Smooth muscle cell (in vitro differentiated cells): Measurements from ENCODE around the gene NDUFAF4. TPM values are rescaled to one million over a fixed set of nuclear protein-coding genes. Genes with fewer than 3 reads are reported as not detected.

ENCODE experiments used
- polyA plus RNA-seq: library from polyadenylated mRNA; unstranded; fragments of >200 nt; fragmentation: Nextera tagmentation; extraction: Ambion mirVana; gene quantifications from 2 replicates; pipeline ENCODE4 v1.2.1, GENCODE V29; 2016
- small RNA-seq: library from RNA; depleted of rRNA; stranded (forward); fragments of <200 nt; gene quantifications from one replicate; pipeline ENCODE3, GENCODE V24; 2014
- total RNA-seq: library from RNA; depleted of rRNA; stranded (reverse); fragments of >200 nt; gene quantifications from 2 replicates; pipeline ENCODE4 v1.2.3, GENCODE V29; 2014

NDUFAF4 gene
- total and polyA plus RNA-seq, 2 experiments from 2014 or later, result 40.4 to 51.0 TPM

Small RNA genes within 50 kb of the gene (small RNA-seq; reads per million reads assigned to genes)
- not detected for gene RN7SL509P

Other genes starting within 250 kb of the NDUFAF4 start
- 4.4 and 4.5 TPM in 2 replicates for gene GPR63, start 60.4 kb downstream of the NDUFAF4 start, total RNA-seq
- gene GPR63, start 60.4 kb downstream of the NDUFAF4 start, polyA plus RNA-seq, result 0.56 and 1.2 TPM in 2 replicates
- gene KLHL32, start 26.8 kb upstream of the NDUFAF4 start, total RNA-seq, result not detected in 2 replicates
- gene KLHL32, start 26.8 kb upstream of the NDUFAF4 start, polyA plus RNA-seq, result 0.25 TPM in 1 of 2 replicates, not detected in the other